ENCODE measurements around the gene KRT10.

DNA sequence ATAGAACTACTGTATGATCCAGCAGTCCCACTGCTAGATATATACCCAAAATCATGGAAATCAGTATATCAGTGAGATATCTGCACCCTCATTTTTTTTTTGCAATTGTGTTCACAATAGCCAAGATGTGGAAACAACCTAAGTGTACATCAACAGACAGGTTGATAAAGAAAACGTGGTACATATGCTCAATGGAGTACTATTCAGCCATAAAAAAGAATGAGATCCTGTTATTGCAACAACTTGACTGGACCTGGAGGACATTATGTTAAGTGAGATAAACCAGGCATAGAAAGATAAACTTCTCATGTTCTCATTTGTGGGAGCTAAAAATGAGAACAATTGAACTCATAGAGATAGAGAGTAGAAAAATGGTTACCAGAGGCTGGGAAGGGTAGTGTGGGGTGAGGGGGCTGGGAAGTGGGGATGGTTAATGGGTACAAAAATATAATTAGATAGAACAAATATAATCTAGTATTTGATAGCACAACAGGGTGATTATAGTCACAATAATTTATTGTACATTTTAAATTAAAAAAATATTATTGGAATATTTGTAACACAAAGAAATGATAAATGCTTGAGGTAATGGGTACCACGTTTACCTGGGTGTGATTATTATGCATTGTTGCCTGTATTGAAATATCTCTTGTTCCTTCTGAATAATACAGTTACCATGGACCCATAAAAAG is 7.8 kb upstream of the KRT10 start:
- TF ChIP-seq, protein P1, sequence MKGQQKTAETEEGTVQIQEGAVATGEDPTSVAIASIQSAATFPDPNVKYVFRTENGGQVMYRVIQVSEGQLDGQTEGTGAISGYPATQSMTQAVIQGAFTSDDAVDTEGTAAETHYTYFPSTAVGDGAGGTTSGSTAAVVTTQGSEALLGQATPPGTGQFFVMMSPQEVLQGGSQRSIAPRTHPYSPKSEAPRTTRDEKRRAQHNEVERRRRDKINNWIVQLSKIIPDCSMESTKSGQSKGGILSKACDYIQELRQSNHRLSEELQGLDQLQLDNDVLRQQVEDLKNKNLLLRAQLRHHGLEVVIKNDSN (IDR thresholded peaks at IDR 0.05) = no peak
- TF ChIP-seq, protein P2, sequence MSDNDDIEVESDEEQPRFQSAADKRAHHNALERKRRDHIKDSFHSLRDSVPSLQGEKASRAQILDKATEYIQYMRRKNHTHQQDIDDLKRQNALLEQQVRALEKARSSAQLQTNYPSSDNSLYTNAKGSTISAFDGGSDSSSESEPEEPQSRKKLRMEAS (IDR thresholded peaks at IDR 0.05) = no peak
- no peak for TF ChIP-seq CEBPB (IDR thresholded peaks at IDR 0.05)
- no peak for TF ChIP-seq FOXM1 (IDR thresholded peaks at IDR 0.05; ENCODE audit: borderline replicate concordance, low read depth)
- TF ChIP-seq TAF1 (IDR thresholded peaks at IDR 0.05; ENCODE audit: low read depth) = no peak
- TF ChIP-seq REST (IDR thresholded peaks at IDR 0.05; ENCODE audit: low read depth) = no peak

All from Ishikawa (cell line).